Measurements from ENCODE around the gene TMX2. TPM values are rescaled to one million over a fixed set of nuclear protein-coding genes. Genes with fewer than 3 reads are reported as not detected.
A peak's percentile ranks its signal among the peaks of the same experiment; 100 is the strongest.

The TMX2 gene, protein sequence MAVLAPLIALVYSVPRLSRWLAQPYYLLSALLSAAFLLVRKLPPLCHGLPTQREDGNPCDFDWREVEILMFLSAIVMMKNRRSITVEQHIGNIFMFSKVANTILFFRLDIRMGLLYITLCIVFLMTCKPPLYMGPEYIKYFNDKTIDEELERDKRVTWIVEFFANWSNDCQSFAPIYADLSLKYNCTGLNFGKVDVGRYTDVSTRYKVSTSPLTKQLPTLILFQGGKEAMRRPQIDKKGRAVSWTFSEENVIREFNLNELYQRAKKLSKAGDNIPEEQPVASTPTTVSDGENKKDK
- polyA plus RNA-seq (2013): 76.1 and 78.5 TPM in 2 replicates

- H3K23ac ChIP-seq (ENCODE audit: low read length): no peak within 1 kb of the TSS
- peak within 1 kb of the TSS; percentile 96 for H2BK120ac ChIP-seq (ENCODE audit: insufficient read depth, low read length, poor library complexity)
- H2BK5ac ChIP-seq (ENCODE audit: low read depth, low read length, poor library complexity): peak within 1 kb of the TSS; percentile 83
- H3K14ac ChIP-seq (ENCODE audit: low read length): peak within 1 kb of the TSS; percentile 98
- peak within 1 kb of the TSS; percentile 100 for H4K8ac ChIP-seq (ENCODE audit: low read depth, low read length)
- peak within 1 kb of the TSS; percentile 96 for H2AFZ ChIP-seq (ENCODE audit: insufficient read depth, low read length, poor library complexity)
- no peak within 1 kb of the TSS for H2BK12ac ChIP-seq (ENCODE audit: low read length)
- peak within 1 kb of the TSS; percentile 95 for H3K18ac ChIP-seq (ENCODE audit: low read length)
- H3K4ac ChIP-seq (ENCODE audit: low read depth, low read length): peak within 1 kb of the TSS; percentile 76
- H3K4me1 ChIP-seq (ENCODE audit: control insufficient read depth in 1 of 2, insufficient read depth in 2 of 2, low read length in 2 of 2): peaks cover 0 to 8% of the 10 kb centered on the region in 2 experiments
- no peaks in the 10 kb centered on the region for H3K27me3 ChIP-seq (ENCODE audit: insufficient read depth, low read length)
- peak within 1 kb of the TSS; percentile 86 for H3K4me2 ChIP-seq (ENCODE audit: low read length)
- H3K79me1 ChIP-seq (ENCODE audit: low read length): peaks cover 7% of the 10 kb centered on the region
- peaks cover 11% of the 10 kb centered on the region for H3K79me2 ChIP-seq (ENCODE audit: control insufficient read depth, insufficient read depth, low read length, poor library complexity)
- peak within 1 kb of the TSS; percentile 86 for H3K27ac ChIP-seq (ENCODE audit: low read depth, low read length)
- DNase-seq: peak; percentile 96 to 99
- H3K9ac ChIP-seq (ENCODE audit: low read length): peak within 1 kb of the TSS; percentile 99
- peak within 1 kb of the TSS; percentile 100 for H3K4me3 ChIP-seq (ENCODE audit: low read depth, low read length)
- WGBS (ENCODE audit: extremely low coverage, insufficient coverage, insufficient read length): no CpG with 5 or more reads among the region's 53 CpGs
- peaks cover 0 to 2% of the 10 kb centered on the region in 2 experiments for H3K36me3 ChIP-seq (ENCODE audit: control insufficient read depth in 1 of 2, insufficient read depth in 2 of 2, low read length in 2 of 2)
- H3K9me3 ChIP-seq (ENCODE audit: insufficient read depth, low read depth, low read length): peaks cover 2% of the 10 kb centered on the region
- H4K91ac ChIP-seq (ENCODE audit: low read depth, low read length): peak within 1 kb of the TSS; percentile 98
- H2AK5ac ChIP-seq (ENCODE audit: low read length): peak within 1 kb of the TSS; percentile 98
- H4K12ac ChIP-seq (ENCODE audit: low read depth, low read length): peak within 1 kb of the TSS; percentile 100
These were observed at the start of gene TMX2 for GRCh38 chr11:57712256-57713150. TSS of gene TMX2 (plus strand) at chr11:57712593. CDS start at chr11:57712619, 26 bp downstream.

DNA sequence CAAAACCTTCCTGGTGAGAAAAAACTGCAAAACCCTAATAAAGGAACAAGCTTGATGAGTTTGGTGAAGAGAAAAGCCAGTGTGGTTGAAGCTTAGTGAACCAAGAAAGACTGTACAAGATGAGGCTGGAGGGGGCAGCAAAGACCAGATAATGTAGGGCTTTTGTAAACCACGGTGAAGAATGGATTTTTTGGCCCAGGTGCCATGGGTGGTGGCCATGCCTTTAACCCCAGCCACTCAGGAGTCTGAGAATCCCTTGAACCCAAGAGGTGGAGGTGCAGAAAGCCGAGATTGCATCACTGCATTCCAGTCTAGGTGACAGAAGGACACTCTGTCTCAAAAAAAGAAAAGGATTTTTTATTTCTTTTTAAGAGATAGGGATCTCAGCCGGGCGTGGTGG is 49.5 kb upstream of the TMX2 start:
- peaks cover 5% of the 10 kb centered on the region for H3K79me2 ChIP-seq (ENCODE audit: control insufficient read depth, insufficient read depth, low read length, poor library complexity)
- no peak overlapping the region for H2BK12ac ChIP-seq (ENCODE audit: low read length)
- no peak overlapping the region for H3K27ac ChIP-seq (ENCODE audit: low read depth, low read length)
- no CpG with 5 or more reads among the region's 4 CpGs for WGBS (ENCODE audit: extremely low coverage, insufficient coverage, insufficient read length)
- H3K4me2 ChIP-seq (ENCODE audit: low read length): no peak overlapping the region
- H2AK5ac ChIP-seq (ENCODE audit: low read length): no peak overlapping the region
- no peaks in the 10 kb centered on the region for H3K27me3 ChIP-seq (ENCODE audit: insufficient read depth, low read length)
- no peak overlapping the region for H3K9ac ChIP-seq (ENCODE audit: low read length)
- no peak overlapping the region for H3K23ac ChIP-seq (ENCODE audit: low read length)
- no peak overlapping the region for H2BK120ac ChIP-seq (ENCODE audit: insufficient read depth, low read length, poor library complexity)
- H3K79me1 ChIP-seq (ENCODE audit: low read length): peaks cover 8% of the 10 kb centered on the region
- H3K18ac ChIP-seq (ENCODE audit: low read length): no peak overlapping the region
- no peak overlapping the region for H4K91ac ChIP-seq (ENCODE audit: low read depth, low read length)
- no peak overlapping the region for H3K14ac ChIP-seq (ENCODE audit: low read length)
- no peak overlapping the region for H4K8ac ChIP-seq (ENCODE audit: low read depth, low read length)
- no peaks in the 10 kb centered on the region for H3K4me1 ChIP-seq (ENCODE audit: control insufficient read depth in 1 of 2, insufficient read depth in 2 of 2, low read length in 2 of 2)
- no peak overlapping the region for H4K12ac ChIP-seq (ENCODE audit: low read depth, low read length)
- no peak overlapping the region for H2AFZ ChIP-seq (ENCODE audit: insufficient read depth, low read length, poor library complexity)
- H3K9me3 ChIP-seq (ENCODE audit: insufficient read depth, low read depth, low read length): no peaks in the 10 kb centered on the region
- no peak overlapping the region for H2BK5ac ChIP-seq (ENCODE audit: low read depth, low read length, poor library complexity)
- H3K4ac ChIP-seq (ENCODE audit: low read depth, low read length): no peak overlapping the region
- peak; percentile 62 to 77 for DNase-seq
- peaks cover 17 to 21% of the 10 kb centered on the region in 2 experiments for H3K36me3 ChIP-seq (ENCODE audit: control insufficient read depth in 1 of 2, insufficient read depth in 2 of 2, low read length in 2 of 2)
- H3K4me3 ChIP-seq (ENCODE audit: low read depth, low read length): no peak overlapping the region

DNA sequence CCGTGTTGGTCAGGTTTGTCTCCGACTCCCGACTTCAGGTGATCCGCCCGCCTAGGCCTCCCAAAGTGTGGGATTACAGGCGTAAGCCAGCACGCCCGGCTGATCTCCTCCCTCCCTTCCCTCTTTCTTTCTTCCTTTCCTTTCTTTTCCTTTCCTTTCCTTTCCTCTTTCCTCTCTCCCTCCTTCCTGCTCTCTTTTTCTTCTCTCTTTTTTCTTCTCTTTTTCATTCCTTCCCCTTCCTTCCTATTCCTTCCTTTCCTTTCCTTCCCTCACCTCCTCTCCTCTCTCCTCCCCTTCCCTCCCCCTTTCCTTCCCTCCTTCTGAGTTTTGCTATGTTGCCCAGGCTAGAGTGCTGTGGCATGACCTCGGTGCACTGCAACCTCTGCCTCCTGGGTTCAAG is 48.4 kb upstream of the TMX2 start:
- no peak overlapping the region for H3K27ac ChIP-seq (ENCODE audit: low read depth, low read length)
- H3K14ac ChIP-seq (ENCODE audit: low read length): no peak overlapping the region
- no peak overlapping the region for H3K4ac ChIP-seq (ENCODE audit: low read depth, low read length)
- H4K12ac ChIP-seq (ENCODE audit: low read depth, low read length): no peak overlapping the region
- no peaks in the 10 kb centered on the region for H3K27me3 ChIP-seq (ENCODE audit: insufficient read depth, low read length)
- no peak overlapping the region for H3K4me2 ChIP-seq (ENCODE audit: low read length)
- no peak overlapping the region for H3K9ac ChIP-seq (ENCODE audit: low read length)
- no peak overlapping the region for H3K18ac ChIP-seq (ENCODE audit: low read length)
- no peak overlapping the region for H2AK5ac ChIP-seq (ENCODE audit: low read length)
- H2AFZ ChIP-seq (ENCODE audit: insufficient read depth, low read length, poor library complexity): no peak overlapping the region
- H3K79me2 ChIP-seq (ENCODE audit: control insufficient read depth, insufficient read depth, low read length, poor library complexity): peaks cover 13% of the 10 kb centered on the region
- no peak for DNase-seq
- no peak overlapping the region for H4K8ac ChIP-seq (ENCODE audit: low read depth, low read length)
- no peak overlapping the region for H3K23ac ChIP-seq (ENCODE audit: low read length)
- H3K4me3 ChIP-seq (ENCODE audit: low read depth, low read length): no peak overlapping the region
- no CpG with 5 or more reads among the region's 9 CpGs for WGBS (ENCODE audit: extremely low coverage, insufficient coverage, insufficient read length)
- peaks cover 16% of the 10 kb centered on the region for H3K79me1 ChIP-seq (ENCODE audit: low read length)
- peaks cover 17 to 21% of the 10 kb centered on the region in 2 experiments for H3K36me3 ChIP-seq (ENCODE audit: control insufficient read depth in 1 of 2, insufficient read depth in 2 of 2, low read length in 2 of 2)
- no peak overlapping the region for H4K91ac ChIP-seq (ENCODE audit: low read depth, low read length)
- no peak overlapping the region for H2BK120ac ChIP-seq (ENCODE audit: insufficient read depth, low read length, poor library complexity)
- H3K9me3 ChIP-seq (ENCODE audit: insufficient read depth, low read depth, low read length): no peaks in the 10 kb centered on the region
- no peak overlapping the region for H2BK12ac ChIP-seq (ENCODE audit: low read length)
- H2BK5ac ChIP-seq (ENCODE audit: low read depth, low read length, poor library complexity): no peak overlapping the region
- no peaks in the 10 kb centered on the region for H3K4me1 ChIP-seq (ENCODE audit: control insufficient read depth in 1 of 2, insufficient read depth in 2 of 2, low read length in 2 of 2)

DNA sequence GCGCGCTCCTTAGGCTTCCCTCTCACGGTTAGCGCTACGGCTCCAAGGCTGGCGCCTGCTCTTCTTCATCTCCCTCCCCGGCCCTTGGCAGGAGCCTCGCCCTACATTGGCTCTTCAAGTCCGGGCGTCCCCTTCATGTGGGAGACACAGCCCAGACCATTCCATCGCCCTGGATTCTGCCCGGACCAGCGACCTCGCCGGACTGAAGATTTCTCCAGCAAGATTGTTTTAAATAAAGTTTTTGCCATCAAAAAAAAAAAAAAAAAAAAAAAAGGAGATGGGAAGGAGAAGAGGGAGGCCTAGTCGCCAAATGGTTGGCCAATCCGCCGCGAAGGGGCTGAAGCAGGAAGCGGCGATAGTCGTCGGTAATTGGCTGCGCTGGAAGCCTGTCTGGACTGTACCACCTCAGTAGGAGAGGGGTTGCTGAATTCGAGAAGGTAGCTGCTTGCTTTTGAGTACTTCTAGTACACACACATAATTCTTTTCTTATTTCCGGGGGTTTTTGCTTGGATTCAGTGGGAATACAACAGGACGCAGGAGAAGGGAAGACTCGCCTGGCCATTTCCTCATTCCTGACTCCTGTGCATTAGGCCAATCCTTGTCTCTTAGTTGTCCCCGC is 45.2 kb upstream of the TMX2 start:
- Histone ChIP-seq H3K36me3 (ENCODE audit: control insufficient read depth in 1 of 2, insufficient read depth in 2 of 2, low read length in 2 of 2) (peaks cover 0 to 1% of the 10 kb centered on the region in 2 experiments), H3K27me3 (ENCODE audit: insufficient read depth, low read length) (no peaks in the 10 kb centered on the region), H3K9me3 (ENCODE audit: insufficient read depth, low read depth, low read length) (no peaks in the 10 kb centered on the region), H4K91ac (ENCODE audit: low read depth, low read length) (peak overlapping the region; percentile 65), H3K4me3 (ENCODE audit: low read depth, low read length) (peak overlapping the region; percentile 71), H3K27ac (ENCODE audit: low read depth, low read length) (peak overlapping the region; percentile 88), H2AFZ (ENCODE audit: insufficient read depth, low read length, poor library complexity) (peak overlapping the region; percentile 68), H3K14ac (ENCODE audit: low read length) (peak overlapping the region; percentile 86), H3K79me2 (ENCODE audit: control insufficient read depth, insufficient read depth, low read length, poor library complexity) (peaks cover 19% of the 10 kb centered on the region), H3K23ac (ENCODE audit: low read length) (no peak overlapping the region), H3K4ac (ENCODE audit: low read depth, low read length) (peak overlapping the region; percentile 46), H2BK120ac (ENCODE audit: insufficient read depth, low read length, poor library complexity) (peak overlapping the region; percentile 56), H3K9ac (ENCODE audit: low read length) (peak overlapping the region; percentile 95), H2BK12ac (ENCODE audit: low read length) (no peak overlapping the region), H2AK5ac (ENCODE audit: low read length) (no peak overlapping the region), H3K4me2 (ENCODE audit: low read length) (peak overlapping the region; percentile 92), H3K18ac (ENCODE audit: low read length) (peak overlapping the region; percentile 76), H2BK5ac (ENCODE audit: low read depth, low read length, poor library complexity) (peak overlapping the region; percentile 88), H4K12ac (ENCODE audit: low read depth, low read length) (peak overlapping the region; percentile 72), H4K8ac (ENCODE audit: low read depth, low read length) (peak overlapping the region; percentile 91), H3K79me1 (ENCODE audit: low read length) (peaks cover 19% of the 10 kb centered on the region), H3K4me1 (ENCODE audit: control insufficient read depth in 1 of 2, insufficient read depth in 2 of 2, low read length in 2 of 2) (peaks cover 2 to 4% of the 10 kb centered on the region in 2 experiments)
- DNase-seq: peak; percentile 96 to 99
- WGBS (ENCODE audit: extremely low coverage, insufficient coverage, insufficient read length): no CpG with 5 or more reads among the region's 29 CpGs

Measured in trophoblast cell (in vitro differentiated cells and primary cell).